Astrocyte (in vitro differentiated cells and primary cell): ENCODE results near the gene POLG2.

Source experiments
- CTCF ChIP-seq: IDR thresholded peaks from 2 replicates; pipeline ENCODE4 v1.5.1; 2011; ENCODE audit warnings: low read depth, mild to moderate bottlenecking, inconsistent platforms, low read length, moderate library complexity; ENCODE audit not compliant: insufficient read depth
- EZH2 ChIP-seq: IDR thresholded peaks from 2 replicates; pipeline ENCODE4 v1.6.1; 2012; ENCODE audit warnings: mild to moderate bottlenecking, low read length, inconsistent platforms; ENCODE audit not compliant: insufficient read depth

- no peak for TF ChIP-seq CTCF
- no peak for TF ChIP-seq EZH2
These were observed 22.7 kb upstream of the POLG2 start for GRCh38 chr17:64519601-64520000.
